Stimulated activated CD8-positive, alpha-beta memory T cell treated with anti-CD3 and anti-CD28 coated beads, Interleukin-15, amount 100 ng/mL, for 24 hours (primary cell): ENCODE data around the gene CABCOCO1.
"Not testable (repeated sequence)": the region's sequence is repeated elsewhere in the genome, so short reads cannot be mapped to it uniquely, and the experiment has no call there.

ENCODE experiments used
- DNase-seq: peaks from one replicate; pipeline ENCODE4 v3.0.0-alpha.2; 2020; ENCODE audit warnings: low read depth

Gene CABCOCO1

DNA sequence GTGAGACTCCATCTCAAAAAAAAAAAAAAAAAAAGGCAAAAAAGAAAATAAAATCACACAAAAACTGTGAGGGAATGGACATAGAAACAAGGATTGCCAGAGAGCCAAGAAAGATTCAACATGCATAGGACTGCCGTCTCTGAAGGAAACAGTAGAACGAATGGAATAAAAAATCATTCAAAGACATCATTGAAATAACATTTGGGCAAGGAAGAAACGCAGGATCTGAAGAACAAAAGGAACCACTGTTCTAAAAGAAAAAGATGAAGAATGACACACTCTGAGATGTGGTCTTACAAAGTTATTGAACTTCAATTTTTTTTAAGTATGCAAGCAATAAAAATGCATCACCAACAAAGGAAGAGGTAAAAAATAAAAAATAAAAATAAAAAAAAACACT lies 57.2 kb downstream of the CABCOCO1 start:
- no peak for DNase-seq

DNA sequence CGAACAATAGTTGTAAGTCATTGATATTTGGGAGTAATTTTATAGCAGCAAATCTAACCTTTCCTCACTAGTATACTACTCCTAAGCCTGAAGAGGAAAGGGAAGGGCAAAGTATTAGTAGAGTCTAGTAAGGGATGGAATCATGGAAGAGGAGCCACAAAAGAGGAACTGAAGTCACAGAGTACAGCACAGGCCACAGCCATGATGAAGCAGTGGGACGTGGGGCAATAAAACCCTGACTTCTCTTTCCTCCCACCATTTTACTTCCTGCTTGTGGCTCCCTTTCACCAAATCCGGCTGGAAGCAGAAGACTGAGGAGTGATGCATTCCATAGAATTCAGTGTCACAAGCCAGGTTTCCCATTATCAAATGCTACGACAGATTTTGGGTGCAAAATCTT lies 58.7 kb downstream of the CABCOCO1 start:
- DNase-seq: no peak

DNA sequence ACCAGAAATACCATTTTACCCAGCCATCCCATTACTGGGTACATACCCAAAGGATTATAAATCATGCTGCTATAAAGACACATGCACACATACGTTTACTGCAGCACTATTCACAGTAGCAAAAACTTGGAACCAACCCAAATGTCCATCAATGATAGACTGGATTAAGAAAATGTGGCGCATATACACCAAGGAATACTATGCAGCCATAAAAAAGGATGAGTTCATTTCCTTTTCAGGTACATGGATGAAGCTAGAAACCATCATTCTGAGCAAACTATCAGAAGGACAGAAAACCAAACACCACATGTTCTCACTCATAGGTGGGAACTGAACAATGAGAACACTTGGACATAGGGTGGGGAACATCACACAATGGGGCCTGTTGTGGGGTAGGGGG lies 62.5 kb downstream of the CABCOCO1 start:
- not testable (repeated sequence) for DNase-seq

DNA sequence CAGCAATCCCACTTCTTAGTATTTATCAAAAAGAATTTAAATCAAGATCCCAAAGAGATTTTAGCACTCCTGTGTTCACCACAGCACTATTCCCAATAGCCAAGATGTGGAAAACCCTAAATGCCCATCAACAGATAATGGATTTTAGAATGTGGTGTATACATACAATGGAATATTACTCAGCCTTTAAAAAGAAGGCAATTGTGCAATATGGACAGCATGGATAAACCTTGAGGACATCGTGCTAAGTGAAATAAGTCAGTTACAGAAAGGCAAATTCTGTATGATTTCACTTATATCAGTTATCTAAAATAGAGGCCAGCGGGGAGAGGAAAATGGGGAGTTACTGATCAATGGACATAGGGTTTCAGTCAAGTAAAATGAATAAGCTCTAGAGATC lies 66.9 kb downstream of the CABCOCO1 start:
- no peak for DNase-seq

DNA sequence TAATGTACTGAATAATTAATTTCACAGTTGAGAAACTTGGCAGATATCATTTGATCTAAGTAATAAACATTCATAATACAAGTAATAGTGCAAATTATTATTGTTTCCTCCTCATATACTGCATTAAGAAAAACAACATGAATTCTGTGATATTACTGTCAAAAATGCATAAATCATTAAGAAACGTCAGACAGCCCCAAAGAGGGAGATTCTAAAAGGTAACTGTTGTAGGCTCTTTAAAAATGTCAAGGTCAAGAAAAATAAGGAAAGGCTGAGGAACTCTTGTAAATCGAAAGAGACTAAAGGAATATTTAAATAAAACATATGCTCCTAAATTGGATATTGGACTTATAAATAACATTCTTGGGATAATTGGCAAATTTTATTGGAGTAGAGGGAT lies 67.9 kb downstream of the CABCOCO1 start:
- no peak for DNase-seq

DNA sequence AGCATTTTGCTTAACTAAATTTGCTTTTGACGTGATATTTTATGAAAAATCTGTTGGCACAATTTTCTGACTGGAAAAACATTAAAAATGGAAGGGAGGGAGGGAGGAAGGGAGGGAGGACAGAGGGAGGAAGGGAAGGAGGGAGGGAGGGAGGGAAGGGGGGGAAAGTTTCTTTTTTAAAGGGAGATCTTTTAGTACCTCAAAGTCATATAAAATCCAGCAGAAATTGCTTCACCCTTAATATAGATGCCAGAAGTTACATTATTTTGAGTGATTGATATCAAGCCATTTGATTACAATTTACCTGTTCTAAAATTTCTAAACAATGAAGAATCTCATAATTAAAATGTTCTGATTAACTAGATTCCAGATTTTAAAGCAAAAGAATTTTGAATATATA lies 68.9 kb downstream of the CABCOCO1 start:
- DNase-seq: no peak

DNA sequence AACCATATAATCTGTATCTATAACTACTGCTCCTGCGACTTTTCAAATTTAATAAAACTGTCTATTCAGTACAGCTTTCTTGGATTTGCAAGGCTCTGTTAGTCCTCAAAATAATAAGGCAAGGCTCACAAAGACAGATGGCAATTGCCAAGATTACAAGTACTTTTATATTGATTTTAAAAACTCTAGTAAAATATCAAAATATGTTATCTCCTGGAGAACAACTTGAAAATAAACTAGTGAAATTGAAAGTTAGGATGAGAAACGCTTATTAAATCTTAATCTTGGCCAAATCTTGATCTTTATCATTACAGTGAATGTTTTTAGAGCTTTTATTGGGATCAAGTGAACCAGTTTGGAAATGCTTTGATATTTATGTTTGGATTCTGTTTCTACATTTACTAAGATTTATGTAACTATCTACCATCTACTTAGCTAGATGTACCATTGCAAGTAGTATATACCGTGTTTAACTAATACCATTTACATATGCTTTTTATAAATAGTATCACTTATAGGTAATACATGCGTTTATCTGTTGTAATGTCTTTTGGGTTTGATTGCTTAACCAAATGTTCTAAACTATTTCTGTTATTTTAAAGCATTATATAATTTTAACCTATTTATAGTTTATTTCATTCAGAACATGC lies 70.0 kb downstream of the CABCOCO1 start:
- no peak for DNase-seq

DNA sequence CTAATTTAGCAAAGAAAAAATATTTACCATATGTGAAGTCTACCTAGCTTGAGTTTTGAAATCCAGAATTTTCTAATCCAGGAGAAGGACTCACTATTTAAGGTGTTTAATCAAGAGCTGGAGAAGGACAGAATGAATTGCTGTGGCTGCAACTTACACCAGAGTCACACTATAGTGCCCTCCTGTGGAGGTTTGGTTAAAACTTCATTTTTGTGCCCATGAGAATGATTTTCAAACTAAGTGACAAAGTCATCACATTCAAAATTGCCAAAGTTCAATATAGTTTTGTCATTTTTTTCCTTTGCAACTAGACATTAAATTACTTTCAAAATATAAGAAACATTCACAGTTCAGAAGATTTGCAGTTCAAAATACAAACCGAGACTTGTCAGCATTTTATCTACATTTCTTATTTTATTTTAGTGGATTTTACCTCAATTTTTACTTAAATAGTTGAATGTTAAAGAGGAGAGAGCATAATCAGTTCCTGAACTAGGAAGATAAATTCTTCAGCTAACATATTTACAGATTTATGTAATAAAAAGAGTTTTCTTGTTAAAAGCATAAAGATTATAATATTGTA lies 70.7 kb downstream of the CABCOCO1 start:
- no peak for DNase-seq

DNA sequence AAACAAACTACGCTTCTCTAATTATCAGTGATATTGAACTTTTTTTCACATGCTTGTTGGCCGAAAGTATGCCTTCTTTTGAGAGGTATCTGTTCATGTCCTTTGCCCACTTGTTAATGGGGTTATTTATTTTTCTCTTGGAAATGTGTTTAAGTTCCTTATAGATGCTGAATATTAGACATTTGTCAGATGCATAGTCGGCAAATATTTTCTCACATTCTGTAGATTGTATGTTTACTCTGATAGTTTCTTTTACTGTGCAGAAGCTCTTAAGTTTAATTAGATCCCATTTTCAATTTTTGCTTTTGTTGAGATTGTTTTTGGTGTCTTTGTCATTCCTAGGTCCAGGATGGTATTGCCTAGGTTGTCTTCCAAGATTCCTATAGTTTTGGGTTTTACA lies 73.2 kb downstream of the CABCOCO1 start:
- DNase-seq: no peak

DNA sequence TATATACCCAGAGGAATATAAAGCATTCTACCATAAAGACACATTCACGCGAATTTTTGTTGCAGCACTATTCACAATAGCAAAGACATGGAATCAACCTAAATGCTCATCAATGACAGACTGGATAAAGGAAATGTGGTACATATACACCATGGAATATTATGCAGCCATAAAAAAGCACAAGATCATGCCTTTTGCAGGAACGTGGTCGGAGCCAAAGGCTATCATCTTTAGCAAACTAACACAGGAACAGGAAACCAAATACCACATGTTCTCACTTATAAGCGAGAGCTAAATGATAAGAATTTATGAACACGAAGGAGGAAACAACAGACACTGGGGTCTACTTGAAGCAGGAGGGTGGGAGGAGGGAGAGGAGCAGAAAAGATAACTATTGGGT lies 74.7 kb downstream of the CABCOCO1 start:
- not testable (repeated sequence) for DNase-seq

DNA sequence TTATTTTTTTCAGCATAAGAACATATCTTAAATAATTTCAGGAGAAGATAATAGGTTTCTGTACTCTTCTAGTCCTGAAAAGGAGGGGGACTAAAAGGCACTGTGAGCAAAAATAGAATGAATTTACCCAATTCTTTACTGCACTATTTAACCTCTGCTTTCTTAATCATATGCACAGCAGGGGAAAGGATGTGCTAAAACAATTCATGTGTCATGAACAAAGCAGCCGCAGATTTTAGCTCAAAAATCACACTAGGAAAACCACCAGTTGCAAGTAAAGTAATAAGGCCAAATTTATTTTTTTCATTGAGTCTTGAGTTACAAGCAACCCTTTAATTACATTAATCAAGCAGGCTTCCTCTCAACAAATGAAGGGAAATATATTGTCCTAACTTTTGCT lies 80.1 kb downstream of the CABCOCO1 start:
- DNase-seq: no peak

DNA sequence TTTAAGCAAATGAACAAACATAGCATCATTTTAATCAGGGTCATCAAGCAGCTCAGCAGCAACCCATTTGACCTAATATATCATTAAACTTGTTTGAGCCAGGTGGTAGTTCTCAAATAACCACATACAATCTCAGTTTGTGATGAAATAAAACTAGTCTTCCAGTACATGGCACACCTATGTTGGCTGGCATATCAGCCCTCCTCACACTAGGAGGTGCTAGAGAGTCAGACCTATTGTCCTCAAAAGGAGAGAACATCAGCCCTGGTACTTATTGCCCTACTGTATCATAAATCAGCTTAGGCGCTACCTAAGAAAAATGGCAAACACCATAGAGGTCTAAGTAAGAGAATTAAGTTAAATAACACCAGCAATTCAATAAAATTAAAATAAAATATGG lies 81.7 kb downstream of the CABCOCO1 start:
- no peak for DNase-seq

DNA sequence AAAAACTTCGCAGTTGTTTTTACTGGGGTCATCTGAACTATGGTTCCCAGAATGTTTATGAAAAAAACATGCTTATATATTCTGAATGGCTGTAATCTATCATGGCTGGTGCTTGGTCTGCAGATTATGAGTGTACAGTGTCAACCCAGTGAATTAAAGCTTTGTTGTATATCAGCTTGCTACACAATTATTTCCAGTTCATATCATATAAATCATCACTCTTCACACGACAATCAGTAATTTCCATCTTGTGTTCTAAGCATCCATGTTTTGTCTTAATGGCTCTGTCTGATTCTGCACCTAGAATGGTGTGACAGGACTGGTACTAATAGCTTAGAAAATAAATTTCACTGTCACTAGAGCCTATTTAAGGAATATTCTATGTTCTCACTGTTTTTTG lies 83.6 kb downstream of the CABCOCO1 start:
- no peak for DNase-seq

DNA sequence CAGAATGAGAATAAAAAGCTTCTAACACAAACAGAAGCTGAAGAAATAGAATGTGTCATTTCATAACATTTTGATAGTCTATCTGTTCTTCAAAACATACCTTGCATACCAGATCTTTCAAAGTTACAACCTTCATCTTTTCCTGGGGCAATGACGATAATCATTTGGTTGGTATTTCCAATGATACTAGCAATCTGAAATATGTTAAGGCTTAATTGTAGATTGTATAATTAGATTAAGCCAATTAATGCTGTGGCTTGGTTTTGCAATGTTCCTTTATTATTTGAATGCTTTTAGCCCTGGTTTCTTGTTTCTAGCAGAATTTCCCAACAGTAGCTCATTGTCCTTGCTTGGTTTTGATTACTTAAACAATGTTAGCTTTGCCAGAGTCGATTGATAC lies 84.6 kb downstream of the CABCOCO1 start:
- no peak for DNase-seq

DNA sequence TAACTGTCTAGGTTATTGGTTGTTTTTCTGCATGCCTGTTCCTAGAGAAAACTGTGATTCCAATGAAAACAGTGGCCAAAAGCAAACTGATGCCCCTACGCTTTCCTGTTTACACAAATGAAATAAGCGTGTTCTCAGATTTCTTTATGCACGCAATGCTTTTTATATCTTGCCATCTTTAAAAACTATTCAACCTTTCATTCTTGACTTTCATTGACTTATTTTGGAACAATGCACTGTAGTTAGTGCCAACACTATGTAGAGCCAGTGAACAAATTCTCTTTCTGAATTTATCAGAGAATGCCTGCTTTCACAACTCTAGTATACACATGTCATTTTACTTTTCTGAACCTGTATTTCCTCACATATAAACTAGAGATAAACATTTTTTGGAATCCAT lies 86.6 kb downstream of the CABCOCO1 start:
- no peak for DNase-seq

DNA sequence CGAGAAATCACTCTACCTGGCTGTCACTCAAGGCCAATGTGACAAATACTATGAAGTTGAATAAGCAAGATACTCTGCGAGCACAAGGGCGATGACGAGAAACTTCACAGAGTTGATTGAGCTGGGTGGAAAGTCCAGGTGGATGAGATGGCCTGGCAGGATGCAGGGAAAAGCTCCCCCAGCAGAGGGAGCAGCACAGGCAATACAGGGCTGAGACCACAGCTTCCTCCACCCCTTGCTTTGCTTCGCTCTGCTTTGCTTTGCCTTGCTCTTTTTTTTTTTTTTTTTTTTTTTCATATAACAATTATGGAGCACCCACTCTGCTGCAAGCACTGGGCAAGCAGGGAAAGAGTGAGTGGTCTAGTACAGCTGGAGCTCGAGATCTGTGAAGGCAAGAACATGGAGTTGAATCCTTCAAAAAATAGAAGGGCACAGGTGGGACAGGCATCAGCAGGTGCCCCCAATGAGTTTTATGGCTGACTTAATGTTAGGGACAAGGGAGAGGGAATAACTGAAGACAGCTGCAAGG lies 88.3 kb downstream of the CABCOCO1 start:
- DNase-seq: peak; percentile 26

DNA sequence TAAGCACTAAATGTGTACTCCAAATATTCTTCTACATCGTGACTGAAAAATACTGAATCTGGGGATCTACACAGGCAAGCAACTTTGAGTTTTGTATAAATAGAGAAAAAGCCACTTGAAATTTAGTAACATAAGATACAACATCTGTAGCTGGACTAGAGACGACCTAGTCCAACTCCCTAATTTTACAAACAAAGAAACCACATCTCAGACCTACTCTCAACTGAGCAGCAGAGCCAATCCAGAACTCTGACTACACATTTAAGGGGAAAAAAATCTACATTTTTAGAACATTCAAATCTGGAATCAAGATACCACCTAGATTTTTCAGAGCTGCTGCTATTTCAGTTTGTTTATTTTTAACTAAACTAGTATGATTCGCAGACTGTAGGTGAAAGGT lies 88.9 kb downstream of the CABCOCO1 start:
- DNase-seq: no peak

DNA sequence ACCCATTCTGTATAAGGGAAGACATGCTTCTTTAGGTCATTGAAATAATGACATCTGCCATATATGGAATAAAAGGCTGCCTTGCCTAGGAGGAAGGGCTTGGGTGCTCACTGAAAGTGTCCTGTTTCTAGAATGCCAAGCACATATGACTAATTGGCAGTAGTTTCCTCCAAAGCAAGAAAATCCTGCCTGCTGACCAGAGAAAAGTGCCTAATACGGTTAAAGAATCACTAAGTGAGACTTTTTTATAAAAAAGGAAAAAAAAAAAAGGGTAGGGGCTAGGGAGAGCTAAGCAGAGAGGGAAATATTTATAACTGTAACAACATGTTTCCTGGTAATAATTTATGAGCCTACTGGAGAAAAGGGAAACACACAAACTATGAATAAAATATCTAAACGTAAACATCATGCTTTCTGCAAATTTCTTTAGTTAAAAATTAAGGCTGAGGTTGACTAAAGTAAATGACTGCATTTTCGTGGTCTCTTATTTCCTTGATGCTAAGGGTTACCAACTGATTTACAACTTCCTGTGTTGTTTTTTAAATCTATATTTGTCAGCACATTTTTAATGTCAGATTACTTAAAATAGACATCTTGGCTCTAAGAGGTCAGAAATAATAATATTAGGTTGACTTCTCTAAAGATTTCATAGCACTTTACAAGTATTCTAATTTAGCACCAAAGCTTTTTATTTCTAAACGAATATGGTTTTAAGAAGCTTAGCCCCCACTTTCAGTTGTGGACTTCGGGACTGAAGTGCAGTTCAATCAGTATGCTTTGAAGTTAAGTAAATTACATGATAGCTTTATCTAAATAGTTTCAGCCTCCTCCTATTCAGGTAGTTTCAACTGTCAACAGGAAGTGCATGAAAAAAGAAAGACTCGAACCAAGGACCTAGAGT lies 89.6 kb downstream of the CABCOCO1 start:
- DNase-seq: no peak

DNA sequence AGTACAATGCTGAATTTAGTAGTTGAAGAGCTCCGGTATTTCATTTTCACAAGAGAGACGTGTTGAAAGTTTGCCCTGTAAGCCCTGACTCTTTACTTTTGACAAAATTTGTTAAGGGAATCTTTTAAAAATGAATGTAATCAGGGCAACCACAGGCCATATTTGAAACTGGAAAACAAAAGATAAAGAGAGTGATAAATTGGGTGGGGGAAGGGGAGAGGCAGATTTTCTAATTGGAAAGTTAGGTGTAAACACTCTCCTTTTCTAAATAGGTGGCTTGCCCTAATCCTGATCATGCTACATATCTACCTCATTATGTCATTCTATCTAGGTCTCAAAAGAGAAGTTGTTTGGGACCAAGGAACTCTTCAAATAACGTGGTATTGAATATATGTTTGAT lies 90.7 kb downstream of the CABCOCO1 start:
- no peak for DNase-seq

DNA sequence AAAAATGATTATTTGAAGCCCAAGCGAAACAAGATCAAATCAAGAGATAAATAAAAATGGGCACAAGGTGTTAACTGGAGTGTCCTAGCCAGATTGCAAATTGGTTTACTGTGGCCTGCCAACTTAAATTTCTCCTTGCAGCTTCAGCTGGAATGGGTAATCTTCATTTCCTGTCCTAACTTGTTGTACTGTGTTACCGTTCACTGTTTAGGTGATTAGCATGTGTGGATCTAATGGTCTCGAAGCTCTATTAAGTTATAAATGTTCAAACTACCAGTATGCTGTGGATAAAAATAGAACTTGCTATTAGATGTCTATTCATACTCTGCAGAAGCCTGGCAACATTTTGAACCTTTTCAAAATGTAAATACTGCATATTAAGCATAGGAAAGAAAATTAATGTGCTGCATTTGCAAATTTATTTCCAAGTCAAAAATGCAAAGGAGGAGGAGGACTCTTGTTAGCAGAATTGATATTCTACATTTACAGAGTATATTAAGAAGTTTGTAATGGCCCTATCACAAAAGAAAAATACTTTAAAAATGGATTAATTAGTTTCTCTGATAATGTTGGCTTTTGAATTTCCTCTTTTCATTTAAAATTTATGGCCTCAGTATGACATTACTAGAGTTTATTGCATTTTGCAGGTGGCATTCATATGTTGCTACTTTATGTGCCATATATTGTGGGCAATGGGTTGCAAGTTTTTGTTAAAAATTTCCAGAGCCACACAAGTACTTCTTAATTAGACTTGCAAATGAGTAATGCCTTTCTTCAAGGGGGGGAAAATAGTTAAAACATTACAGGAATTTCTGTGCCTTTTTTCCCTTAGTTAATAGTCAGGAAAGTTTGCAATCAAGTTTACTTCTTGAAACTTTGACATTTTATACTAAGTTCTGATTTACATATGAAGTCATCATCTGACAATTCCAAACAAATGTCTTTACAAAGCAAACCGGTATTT lies 92.1 kb downstream of the CABCOCO1 start:
- DNase-seq: no peak

DNA sequence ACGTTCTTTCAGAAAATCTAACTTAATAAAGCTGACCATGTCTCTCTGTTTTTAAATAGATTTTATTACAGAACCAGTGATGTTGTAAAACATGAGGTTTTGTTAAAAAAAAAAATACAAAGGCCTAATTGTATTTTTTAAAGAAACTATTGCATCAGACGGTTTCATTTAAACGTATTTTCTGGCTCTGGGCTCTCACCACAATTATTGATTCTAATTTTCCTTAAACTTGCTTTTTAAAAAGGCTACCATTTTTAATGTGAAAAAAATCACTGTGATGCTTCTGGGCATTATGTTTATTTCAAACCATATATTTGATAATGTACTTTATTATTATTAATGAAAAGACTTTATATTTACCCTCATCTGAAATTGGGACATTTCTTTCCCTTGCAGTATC lies 94.3 kb downstream of the CABCOCO1 start:
- no peak for DNase-seq
